ENCODE measurements around the gene BMF.
"Not testable (repeated sequence)": the region's sequence is repeated elsewhere in the genome, so short reads cannot be mapped to it uniquely, and the experiment has no call there.

- TF ChIP-seq CTCF, POLR2A (IDR thresholded peaks at IDR 0.05): not testable (repeated sequence)
Measured at GRCh38 chr15:40135846-40136450, 27.3 kb upstream of the BMF start.
